GM19438 (cell line): Measurements from ENCODE around the gene ASB2.

ENCODE experiments used
- ATAC-seq: cut with Tn5 transposase; IDR thresholded peaks from one replicate; pipeline ENCODE4 v1.9.1; 2021; ENCODE audit warnings: low read depth; ENCODE audit not compliant: unreplicated experiment

The ASB2 gene

DNA sequence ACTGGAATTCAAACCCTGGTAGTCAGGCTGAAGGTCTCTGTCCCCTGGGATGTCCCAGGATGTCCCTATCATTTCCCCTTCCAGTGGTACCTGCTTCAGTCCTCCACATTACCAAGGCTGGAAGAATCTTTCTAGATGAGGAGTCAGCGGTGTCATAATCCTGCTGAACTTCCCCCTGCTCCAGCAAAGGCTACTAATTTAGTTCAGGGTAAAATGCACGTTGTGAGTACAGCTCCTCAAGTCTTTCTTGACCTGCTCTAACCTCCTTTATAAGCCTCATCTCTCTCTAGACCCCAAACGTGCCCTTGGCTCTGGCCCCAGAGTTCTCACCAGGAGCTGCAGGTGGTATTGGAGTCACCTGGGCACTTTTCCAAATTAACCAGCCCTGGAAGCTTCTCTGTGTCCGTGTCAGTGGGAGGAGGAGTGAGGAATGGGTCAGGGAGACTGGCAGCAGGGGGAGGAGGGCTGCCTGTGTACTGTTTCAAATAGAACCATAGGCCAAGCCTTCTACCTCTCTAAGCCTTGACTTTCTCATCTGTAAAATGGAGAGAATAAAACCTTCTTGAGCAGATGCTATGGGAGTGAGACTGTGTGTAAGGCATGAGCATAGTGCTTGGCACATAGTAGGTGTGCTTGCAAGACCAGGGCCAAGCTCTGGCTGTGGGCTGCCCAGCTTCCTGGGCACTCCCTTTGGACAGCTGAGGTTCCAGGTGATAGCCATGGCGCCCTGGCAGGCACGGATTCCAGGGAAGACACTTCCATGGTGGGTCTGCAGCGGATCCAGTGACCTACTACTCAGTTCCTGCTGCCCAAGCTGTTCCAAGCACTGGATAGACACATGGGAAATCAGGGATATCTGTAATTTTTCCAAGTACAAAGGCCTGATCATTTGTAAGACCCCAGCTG lies 24.5 kb downstream of the ASB2 start:
- no peak for ATAC-seq

DNA sequence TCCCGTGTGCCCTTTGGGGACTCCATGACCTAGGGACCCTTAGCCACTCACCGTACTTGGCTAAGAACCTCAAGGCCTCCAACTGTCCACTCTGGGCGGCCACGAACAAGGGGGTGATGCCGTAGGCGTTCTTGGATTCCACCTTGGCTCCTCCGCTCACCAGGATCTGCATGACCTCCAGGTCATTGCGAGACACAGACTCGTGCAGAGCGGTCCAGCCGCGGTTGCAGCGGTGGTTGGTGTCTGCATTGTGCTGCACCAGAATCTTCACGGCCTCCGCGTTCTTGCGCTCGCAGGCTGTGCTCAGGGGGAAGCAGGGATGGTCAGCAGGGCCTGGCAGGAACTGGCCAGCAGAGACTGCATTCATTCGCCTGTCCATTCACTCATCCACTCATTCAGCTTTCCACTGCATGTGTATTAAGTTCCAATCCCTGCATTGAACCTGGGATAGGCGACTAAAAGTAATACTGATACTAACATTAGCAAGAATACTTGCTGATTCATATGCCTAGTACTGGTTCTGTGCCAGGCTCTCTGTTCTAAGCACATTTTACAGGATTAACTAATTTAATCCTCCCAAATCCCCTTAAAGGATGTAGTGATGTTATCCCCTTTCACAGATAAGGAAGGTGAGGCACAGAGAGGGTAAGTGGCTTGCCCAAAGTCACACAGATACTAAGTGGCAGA lies 25.3 kb downstream of the ASB2 start:
- ATAC-seq = no peak

DNA sequence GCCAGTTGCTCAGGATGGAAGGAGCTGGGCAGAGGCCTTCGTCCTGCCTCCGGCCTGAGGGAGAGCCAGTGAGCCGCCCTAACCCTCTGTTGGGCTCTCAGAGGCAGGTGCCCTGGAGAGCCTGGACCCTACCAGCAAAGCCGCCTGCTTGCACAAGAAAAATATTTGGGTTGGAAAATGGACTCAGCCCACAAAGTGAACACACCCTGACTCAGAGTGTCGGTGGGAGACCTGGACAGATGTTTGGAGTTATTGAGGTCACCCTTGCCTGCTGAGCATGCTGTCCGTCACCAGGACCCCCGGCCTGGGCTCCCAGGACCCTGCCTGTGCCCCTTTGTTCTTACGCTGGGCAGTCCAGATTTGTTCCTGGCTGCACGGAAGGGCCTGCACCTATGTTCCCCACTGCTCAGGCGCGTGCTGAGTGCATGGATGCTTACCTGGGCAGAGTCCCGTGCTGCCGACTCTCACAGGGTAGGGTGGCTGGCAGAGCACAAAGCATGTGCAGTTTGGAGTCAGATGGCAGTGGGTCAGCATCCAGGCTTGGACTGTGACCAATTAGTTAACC lies 26.8 kb downstream of the ASB2 start:
- no peak for ATAC-seq

DNA sequence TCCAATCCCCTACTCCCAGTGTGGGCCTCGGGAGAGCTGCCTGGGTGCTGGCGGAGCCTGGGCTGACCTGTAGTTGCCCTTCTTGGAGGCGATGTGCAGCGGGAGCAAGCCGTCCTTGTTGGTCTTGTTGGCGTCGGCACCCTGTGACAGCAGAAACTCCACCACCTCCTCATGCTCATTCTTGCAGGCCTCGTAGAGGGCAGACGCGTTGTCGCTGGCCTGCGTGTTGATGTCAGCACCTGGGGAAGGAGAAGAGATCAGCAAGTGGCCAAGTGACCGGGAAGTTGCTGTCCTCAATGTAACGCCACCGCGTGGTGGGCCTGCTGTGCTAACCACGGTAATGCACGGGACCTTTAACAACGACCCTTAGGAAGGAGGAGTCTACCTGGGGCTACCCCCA lies 29.1 kb downstream of the ASB2 start:
- ATAC-seq = no peak

DNA sequence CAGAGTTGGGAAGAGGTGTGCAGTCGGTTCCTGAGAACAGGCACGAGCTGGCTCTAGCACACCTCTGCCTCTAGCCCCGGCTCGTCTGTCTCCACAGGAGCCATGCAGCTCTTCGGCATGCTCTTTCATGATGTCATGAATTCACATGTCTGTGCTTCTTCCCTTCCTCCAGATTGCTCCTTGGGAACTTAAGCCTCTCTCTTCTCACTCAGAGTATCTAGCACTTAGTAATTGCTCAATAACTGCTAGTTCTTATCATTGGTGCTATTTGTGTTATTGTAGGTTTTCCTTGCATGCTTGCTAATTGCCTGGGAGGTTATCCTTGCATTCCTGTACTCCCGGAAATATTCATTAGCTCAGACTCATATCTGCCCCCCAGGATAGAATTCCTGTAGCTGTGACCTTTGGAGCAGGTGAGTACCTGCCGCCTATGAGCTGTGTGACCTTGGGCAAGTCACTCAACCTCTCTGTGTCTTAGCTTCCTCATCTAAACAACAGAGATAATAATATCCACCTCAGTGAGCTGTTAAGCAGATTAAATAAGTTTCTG lies 29.8 kb downstream of the ASB2 start:
- no peak for ATAC-seq

DNA sequence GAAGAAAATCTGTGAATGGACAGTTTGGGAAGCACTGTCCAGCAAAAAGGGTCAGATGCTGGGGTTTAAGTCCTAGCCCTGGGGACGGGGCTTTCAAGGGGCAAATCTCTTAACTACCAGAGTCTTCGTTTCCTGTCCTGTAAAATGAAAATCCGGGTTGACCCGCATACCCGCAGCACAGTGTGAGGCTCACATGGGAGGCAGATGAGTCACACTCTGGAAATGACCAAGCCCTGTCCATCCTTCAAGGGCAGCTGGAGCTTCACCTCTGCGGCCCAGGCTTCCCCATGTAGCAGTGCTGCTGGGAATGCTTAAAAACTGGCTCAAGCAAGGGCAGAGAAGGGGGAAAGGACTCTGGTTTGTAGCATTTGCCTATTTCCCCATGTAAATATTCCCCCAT lies 30.3 kb downstream of the ASB2 start:
- ATAC-seq = no peak

DNA sequence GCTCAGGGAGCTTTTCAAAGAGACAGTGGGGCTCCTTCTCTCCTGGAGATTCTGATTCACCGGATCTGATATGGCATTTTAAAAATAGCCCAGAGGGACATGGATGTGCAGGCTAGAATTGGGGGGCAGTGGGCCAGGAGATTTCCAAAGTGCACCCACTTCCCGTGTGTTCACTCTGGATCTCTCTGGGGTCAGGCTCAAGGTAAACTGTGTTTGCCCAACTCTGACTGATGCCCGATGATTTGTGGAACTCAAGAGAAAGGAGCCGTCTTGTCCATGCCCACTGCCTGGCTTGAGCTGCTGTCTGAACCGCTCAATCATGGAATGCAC lies 31.3 kb downstream of the ASB2 start:
- no peak for ATAC-seq

DNA sequence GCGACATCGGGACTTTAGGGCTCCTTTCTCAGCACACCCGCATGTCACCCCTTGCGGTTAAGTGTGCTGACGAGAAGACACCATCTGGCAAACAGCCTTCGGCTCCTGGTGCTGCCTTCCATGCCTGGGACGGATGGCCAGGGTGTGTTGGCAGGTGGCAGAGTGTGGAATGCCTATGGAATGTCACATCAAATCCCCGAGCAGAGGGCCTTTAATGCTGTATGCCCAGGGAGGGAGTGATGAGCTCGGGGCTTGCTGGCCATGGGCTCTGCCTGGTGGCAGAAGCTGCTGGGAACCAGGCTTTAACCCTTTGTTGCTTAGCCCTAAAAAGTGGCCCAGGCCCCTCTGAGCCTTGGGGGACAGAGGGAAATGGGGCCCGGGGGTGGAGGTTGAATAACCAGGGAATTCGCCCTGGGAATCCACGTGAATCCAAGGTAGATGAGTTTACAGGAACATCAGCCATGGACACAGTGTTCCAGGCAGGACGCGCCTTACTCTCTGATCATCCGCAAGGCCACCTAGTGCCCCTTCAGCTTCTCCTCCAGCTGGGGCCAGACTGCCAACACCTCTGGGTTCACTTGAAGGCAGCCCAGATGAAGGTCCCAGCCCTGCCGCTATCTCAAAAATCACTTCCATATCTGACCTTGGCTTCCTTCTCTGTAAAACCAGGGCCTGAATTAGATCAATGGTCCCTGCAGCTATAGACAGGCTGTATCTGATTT lies 31.9 kb downstream of the ASB2 start:
- no peak for ATAC-seq

DNA sequence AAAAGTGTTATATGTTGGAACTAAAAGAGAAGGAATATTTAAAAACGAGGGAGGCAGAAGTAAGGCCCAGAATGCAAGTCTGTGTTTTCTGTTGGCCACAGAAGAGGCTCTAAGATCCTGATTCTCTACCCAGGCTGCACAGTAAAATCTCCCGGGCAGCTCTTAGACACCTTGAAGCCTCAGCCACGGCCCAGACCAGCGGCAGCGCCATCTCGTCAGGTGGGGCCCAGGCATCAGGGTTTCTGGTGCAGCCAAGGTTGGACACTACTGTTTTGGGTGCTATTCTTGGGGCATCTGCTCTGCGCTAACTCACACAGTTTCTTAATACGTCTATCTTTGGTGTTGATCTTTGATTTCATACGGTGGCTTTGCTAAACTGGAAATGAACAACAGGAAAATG lies 32.4 kb downstream of the ASB2 start:
- no peak for ATAC-seq

DNA sequence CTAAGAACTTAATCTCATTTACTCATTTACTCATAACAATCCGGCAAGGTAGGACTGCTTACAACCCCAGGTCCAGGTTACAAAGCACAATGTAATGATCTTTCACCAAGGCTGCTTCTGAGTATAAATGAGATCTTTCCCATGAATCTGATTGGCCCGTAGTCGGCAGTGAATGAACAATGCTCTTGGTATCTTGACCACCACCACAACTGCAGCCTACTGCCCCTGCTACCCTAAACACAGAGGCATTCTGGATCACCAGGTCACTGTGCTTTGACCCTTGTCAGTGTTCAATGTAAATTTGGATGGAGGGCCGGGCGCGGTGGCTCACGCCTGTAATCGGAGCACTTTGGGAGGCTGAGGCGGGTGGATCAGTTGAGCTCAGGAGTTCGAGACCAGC lies 33.3 kb downstream of the ASB2 start:
- ATAC-seq = no peak

DNA sequence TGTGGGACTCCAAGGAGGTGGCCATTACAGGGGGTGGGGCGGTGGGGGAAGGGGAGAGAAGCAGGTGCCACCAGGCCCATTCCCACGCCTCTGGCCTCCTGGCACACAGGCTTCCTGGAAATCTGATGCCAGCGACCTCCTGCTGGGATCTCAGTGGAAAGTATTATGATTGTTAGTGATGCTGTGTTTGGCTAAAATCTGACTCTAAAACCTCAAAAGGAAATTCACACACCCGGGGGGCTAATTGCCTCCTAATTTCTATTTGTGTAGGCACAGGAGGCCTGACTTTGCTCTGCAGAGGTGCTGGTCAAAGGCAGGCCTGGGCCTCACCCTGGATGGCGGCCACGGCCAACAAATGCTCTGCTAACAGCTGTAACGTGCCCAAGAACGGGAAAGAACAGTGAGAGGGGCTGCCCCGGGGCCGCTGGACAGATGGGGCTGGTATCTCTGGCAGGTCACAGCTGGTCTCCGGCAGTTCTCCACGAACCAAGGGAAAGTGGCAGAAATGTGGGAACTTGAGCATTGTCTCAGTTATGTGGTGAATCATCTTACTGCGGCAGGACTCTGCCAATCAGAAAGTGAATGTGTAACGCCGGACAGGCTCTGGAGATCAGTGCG lies 35.0 kb downstream of the ASB2 start:
- ATAC-seq = no peak

DNA sequence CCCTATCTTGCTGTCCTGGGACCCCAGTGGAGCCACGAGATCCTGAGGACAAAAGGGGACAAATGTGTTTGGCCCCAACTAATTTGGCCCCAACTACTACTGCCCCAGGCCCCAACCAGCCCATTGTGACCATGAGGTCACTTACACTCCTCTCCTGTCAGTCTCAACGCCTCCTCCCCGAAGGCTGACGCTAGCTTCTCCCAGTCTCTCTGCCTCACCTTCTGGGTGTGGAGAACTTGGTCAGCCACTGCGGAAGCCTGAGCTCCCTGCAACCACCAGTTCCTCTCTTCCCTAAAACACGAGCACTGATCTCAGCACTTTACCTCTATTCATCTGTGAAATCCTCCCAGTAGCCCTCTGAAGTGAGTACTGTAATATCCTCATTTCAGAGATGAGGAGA lies 35.9 kb downstream of the ASB2 start:
- no peak for ATAC-seq

DNA sequence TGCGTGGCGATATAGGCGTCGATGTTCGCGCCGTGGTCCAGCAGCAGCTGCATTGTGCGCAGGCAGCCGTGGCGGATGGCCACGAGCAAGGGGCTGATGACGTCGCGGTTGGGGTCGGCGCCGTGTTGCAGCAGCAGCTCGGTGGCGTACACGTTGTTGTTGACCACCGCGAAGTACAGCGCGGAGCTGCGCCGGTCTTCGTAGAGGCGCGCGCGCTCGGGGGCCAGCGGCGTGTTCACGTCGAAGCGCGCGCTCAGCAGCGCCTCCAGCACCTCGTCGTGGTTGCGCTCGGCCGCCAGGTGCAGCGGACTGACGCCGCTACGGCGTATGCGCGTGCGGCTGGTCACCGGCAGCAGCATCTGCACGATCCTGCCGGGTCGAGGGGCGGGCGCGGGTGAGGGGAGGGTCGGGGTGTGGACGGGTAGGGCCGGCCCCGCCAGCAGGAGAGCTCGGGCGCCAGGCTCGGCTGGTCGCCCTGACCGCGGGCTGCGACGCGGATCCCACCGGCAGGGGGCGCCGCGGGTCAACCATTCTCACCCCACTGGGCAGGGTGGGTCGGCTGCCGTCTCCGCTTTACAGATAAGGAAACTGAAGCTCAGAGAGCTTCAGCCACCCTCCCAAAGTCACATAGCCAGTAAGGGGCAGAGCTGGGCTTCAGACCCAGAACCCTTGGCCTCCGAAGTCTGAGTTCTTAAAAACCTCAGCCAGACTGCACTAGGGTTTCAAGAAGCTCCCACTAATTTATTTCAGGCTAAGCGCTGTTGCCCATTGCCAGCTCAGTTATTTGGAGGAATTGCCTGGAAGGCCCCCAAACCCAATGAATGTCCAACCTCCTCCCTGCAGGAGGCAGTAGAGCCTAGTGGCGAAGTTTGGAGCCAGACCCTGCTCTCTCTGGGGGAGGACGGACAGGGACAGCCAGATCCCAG lies 36.8 kb downstream of the ASB2 start:
- peak; percentile 78 for ATAC-seq

DNA sequence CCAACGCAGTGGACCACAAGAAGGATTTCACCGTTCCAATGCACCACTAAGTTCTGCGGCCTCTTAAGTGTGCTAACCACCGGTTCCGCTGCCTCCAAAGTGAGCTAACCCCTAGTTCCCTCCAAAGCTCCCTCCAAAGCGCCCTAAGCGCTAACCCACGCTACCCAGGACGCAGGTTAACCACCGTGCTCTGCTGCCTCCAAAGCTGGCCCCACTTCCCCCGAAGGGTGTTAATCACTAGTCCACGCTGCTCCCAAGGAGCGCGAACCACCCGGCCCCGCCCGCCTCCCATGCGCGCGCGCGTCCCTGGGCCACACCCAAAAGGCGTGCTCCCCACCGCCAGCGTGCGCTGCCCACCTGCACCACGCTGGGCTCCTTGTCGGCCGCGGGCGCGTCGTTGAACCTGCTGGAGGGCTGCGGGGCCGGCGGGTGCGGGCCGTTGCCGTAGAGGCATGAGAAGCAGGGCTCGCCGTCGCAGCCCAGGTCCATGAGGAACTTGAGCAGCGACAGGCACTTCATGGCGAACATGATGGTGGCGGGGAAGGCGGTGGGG lies 37.5 kb downstream of the ASB2 start:
- ATAC-seq = no peak

DNA sequence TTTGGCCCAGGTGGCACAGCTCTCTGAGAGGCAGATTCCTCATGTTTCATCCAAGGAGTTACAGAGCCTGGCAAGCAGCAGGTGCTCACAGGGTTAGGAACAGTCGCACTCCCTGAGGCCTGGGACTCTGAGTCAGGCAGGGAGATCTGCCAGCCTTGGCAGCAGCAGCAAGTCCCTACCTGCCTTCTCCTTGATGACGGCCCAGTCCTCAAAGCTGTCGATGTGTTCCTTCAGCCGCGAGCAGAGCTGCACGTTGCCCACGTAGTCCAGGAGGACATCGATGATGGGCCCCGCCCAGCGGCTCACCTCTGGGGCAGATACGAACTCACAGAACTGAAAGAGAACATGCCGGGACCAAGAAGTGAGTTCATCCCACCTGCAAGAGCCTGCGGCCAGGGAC lies 38.9 kb downstream of the ASB2 start:
- ATAC-seq = no peak

DNA sequence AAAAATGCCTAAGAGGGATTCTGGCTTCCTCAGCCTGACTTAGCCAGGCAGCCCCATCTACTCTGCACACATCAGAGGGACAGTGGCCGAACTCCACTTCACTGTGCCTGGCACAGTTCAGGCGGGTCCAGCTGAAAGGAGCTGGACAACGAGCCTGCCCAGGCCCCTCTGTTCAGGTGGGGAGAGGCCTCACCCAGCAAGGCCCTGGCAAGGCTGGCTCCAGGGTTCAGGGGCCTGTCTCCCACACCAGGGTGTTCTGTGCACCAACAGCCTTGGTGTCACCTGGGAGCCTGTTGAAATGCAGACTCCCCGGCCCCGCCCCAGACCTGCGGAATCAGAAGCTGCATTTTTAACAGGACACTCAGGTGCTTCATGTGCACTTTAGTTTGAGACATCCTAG lies 39.4 kb downstream of the ASB2 start:
- ATAC-seq = no peak

DNA sequence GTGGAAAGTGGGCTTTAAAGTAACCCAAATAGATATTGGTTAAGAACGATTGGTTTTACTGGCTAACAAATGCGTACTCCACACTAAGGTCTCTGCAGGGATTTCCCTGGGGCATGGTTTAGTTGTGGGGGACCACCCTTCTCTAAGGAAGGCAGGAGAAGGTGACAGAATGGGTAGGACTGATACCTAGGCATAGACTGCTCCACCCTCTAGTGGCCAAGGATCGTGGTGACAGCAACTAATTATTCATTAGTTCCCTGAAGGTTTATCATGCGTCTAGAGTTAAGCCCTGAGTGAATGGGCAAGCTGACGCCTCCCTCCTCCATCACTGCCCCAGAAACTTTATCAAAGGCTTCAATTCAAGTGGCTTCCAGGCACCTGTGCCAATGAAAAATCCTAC lies 40.1 kb downstream of the ASB2 start:
- no peak for ATAC-seq

DNA sequence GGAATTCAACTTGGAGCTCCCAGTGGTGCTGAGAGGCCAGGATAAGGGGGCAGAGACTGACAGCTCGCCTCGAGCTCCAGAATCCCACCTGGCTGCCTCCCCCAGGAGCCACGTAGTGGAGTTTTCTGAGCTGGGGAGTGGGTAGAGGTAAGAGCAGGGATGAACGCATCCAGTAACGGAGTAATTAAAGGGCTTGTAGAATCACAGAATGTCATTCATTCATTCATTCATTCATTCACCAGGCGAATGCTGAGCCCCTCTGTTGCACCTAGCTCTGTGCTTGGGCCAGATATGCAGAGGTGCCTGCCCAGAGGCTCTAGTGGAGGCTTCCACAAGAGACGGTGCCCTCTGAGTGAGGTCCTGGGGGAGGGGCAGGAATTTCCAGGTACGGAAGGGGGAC lies 41.2 kb downstream of the ASB2 start:
- ATAC-seq = no peak

DNA sequence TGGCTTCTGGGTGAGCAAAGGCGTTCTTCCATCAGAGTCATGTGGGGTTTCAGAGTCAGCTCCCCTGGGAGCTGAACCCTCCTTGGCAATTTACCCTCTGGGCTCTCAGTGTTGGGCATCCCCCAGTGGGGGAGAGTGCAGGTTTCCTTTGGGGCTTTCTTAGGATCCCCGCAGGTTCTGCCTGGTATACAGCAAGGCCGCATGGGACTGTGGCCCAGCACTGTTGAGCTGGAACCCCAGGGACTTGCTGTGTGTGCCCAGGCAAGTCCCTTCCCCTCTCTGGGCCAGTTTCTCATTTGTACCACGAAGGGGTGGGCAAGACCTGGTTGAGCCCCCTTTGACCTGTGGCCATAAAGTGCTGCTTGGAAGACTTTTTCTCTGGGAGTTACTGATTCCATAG lies 43.7 kb downstream of the ASB2 start:
- ATAC-seq = no peak
